Activated B cell treated with CpG ODN at 0.5 μM for 24 hours (primary cell): ENCODE measurements around the gene INSYN1. TPM values are rescaled to one million over a fixed set of nuclear protein-coding genes. Genes with fewer than 3 reads are reported as not detected.

Experiments
- ATAC-seq: fragments of 200-7000 bp; cut with Tn5 transposase; one replicate; pipeline ENCODE4 v1.10.0; 2021; ENCODE audit warnings: low read depth, mild to moderate bottlenecking, moderate library complexity
- CTCF ChIA-PET: fragments of 350-600 bp; sonication (Branson Sonifier 250); formaldehyde crosslinking; loops from one replicate; lab custom pipeline; 2021; ENCODE audit warnings: antibody characterized with exemption; lab: Charles Lee
- POLR2A ChIA-PET: fragments of 350-600 bp; sonication (Branson Sonifier 250); formaldehyde crosslinking; loops from one replicate; lab custom pipeline; 2021; ENCODE audit warnings: antibody characterized with exemption; lab: Charles Lee
- DNase-seq: peaks from one replicate; pipeline ENCODE4 v3.0.0; 2022
- H3K27ac Mint-ChIP-seq: one replicate; pipeline ENCODE4 v1.8.0; 2020; ENCODE audit warnings: mixed read lengths
- H3K27me3 Mint-ChIP-seq: one replicate; pipeline ENCODE4 v1.8.0; 2021; ENCODE audit warnings: mixed read lengths
- H3K36me3 Mint-ChIP-seq: one replicate; pipeline ENCODE4 v1.8.0; 2021; ENCODE audit warnings: low read depth, mixed read lengths
- H3K4me1 Mint-ChIP-seq: one replicate; pipeline ENCODE4 v1.8.0; 2021; ENCODE audit warnings: mixed read lengths
- H3K4me3 Mint-ChIP-seq: one replicate; pipeline ENCODE4 v1.8.0; 2020; ENCODE audit warnings: mild to moderate bottlenecking, mixed read lengths
- H3K9me3 Mint-ChIP-seq: one replicate; pipeline ENCODE4 v1.8.0; 2020; ENCODE audit warnings: mixed read lengths
- intact Hi-C: fragments of 100-400 bp; cut with micrococcal nuclease; formaldehyde crosslinking; loops from one replicate; pipeline ENCODE4 v1.15.1; 2024
- total RNA-seq: library from RNA; stranded (reverse); gene quantifications from 2 replicates; pipeline ENCODE4 v1.2.3, GENCODE V29; 2022
- TF ChIP-seq, protein P1 (sequence below): fragments of 200-600 bp; IDR thresholded peaks from one replicate; pipeline ENCODE4 v1.8.0; 2022; ENCODE audit warnings: antibody characterized with exemption, mild to moderate bottlenecking

Gene INSYN1
- total RNA-seq, 1 donor from 2014 or later = not detected

GRCh38 chr15:73749533-73749932, 3.6 kb downstream of the INSYN1 start:
- H3K9me3 Mint-ChIP-seq = no peaks in the 10 kb centered on the region

GRCh38 chr15:73748730-73749129, 4.4 kb downstream of the INSYN1 start:
- Mint-ChIP-seq H3K27me3 (peaks cover 23% of the 10 kb centered on the region), H3K9me3 (no peaks in the 10 kb centered on the region), H3K4me3 (no peak overlapping the region)

More at GRCh38 chr15:73749533-73749932, 3.6 kb downstream of the INSYN1 start:
- intact Hi-C loops = no loop called here
- Mint-ChIP-seq H3K27me3 (peaks cover 31% of the 10 kb centered on the region), H3K36me3 (no peaks in the 10 kb centered on the region), H3K4me1 (peaks cover 2% of the 10 kb centered on the region), H3K4me3 (no peak overlapping the region), H3K27ac (no peak overlapping the region)
- ATAC-seq (no peak), DNase-seq (no peak)
- ChIA-PET POLR2A (no interaction called here), CTCF (no interaction called here)
- TF ChIP-seq, protein P1, sequence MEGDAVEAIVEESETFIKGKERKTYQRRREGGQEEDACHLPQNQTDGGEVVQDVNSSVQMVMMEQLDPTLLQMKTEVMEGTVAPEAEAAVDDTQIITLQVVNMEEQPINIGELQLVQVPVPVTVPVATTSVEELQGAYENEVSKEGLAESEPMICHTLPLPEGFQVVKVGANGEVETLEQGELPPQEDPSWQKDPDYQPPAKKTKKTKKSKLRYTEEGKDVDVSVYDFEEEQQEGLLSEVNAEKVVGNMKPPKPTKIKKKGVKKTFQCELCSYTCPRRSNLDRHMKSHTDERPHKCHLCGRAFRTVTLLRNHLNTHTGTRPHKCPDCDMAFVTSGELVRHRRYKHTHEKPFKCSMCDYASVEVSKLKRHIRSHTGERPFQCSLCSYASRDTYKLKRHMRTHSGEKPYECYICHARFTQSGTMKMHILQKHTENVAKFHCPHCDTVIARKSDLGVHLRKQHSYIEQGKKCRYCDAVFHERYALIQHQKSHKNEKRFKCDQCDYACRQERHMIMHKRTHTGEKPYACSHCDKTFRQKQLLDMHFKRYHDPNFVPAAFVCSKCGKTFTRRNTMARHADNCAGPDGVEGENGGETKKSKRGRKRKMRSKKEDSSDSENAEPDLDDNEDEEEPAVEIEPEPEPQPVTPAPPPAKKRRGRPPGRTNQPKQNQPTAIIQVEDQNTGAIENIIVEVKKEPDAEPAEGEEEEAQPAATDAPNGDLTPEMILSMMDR = no peak

DNA sequence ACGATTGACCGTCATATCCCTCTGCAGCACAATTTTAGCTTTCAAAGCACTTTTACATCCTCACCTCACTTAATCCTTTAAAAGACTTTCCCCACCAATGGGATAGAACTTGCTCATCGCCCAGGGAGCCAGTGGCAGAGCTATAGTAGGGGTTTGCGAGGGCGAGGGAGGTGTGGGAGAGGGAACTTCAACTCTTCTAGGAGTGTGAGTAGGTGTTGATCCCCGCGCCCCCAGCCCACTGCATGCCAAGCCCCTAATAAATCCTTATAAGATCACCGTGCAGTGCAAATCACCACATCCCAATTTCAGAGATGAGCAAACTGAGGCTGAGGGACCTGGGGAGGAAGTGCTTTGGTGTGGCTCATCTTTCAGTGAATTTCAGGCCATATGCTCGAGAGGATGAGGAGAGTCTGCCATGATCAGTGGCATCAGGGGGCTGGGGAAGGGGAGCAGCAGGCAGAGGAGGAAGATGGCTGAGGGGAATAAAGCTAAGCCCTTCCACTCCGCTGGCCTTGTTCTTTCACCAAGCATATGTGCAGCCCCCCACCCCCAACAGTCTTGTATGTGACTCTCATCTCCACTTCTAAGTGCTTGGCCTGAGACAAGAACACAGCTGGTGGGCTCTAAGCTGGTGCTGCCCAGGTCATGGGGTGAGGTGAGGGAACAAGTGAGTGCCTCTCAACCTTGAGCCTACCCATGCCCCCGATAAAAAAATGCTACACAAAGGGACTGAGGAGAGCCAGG, 5.1 kb downstream of the INSYN1 start:
- Mint-ChIP-seq H3K27me3 (peaks cover 20% of the 10 kb centered on the region), H3K36me3 (no peaks in the 10 kb centered on the region), H3K27ac (no peak overlapping the region), H3K9me3 (no peaks in the 10 kb centered on the region), H3K4me1 (no peaks in the 10 kb centered on the region), H3K4me3 (no peak overlapping the region)
- TF ChIP-seq, protein P1 = no peak
- ATAC-seq = no peak
- ChIA-PET POLR2A (interaction anchor here (0.6 kb wide), 1 partner anchor 14 kb away, joined by 10 read pairs; no protein-coding TSS in a partner anchor), CTCF (no interaction called here)
- DNase-seq = no peak
- intact Hi-C loops = no loop called here

More at GRCh38 chr15:73748730-73749129, 4.4 kb downstream of the INSYN1 start:
- TF ChIP-seq, protein P1 = no peak
- CTCF ChIA-PET = no interaction called here
- POLR2A ChIA-PET = interaction anchor here (0.6 kb wide), 1 partner anchor 15 kb away, joined by 10 read pairs; no protein-coding TSS in a partner anchor
- H3K36me3 Mint-ChIP-seq = no peaks in the 10 kb centered on the region
- intact Hi-C loops = no loop called here
- no peak overlapping the region for H3K27ac Mint-ChIP-seq
- DNase-seq (no peak), ATAC-seq (no peak)
- peaks cover 2% of the 10 kb centered on the region for H3K4me1 Mint-ChIP-seq

- Mint-ChIP-seq H3K4me3 (no peak overlapping the region), H3K27ac (no peak overlapping the region), H3K27me3 (peaks cover 20% of the 10 kb centered on the region), H3K36me3 (no peaks in the 10 kb centered on the region), H3K9me3 (no peaks in the 10 kb centered on the region), H3K4me1 (no peaks in the 10 kb centered on the region)
- ATAC-seq = no peak
- CTCF ChIA-PET = interaction anchor here (1.4 kb wide), 1 partner anchor 69 kb away, joined by 4 read pairs; no protein-coding TSS in a partner anchor
- POLR2A ChIA-PET = no interaction called here
- TF ChIP-seq, protein P1 = no peak
- intact Hi-C loops = no loop called here
- no peak for DNase-seq
Measured at GRCh38 chr15:73746883-73747282, 6.3 kb downstream of the INSYN1 start.

- Mint-ChIP-seq H3K9me3 (no peaks in the 10 kb centered on the region), H3K4me1 (no peaks in the 10 kb centered on the region), H3K36me3 (no peaks in the 10 kb centered on the region), H3K4me3 (no peak overlapping the region), H3K27ac (no peak overlapping the region), H3K27me3 (peaks cover 17% of the 10 kb centered on the region)
- DNase-seq = no peak
- intact Hi-C loops = no loop called here
- TF ChIP-seq, protein P1 = no peak
- ATAC-seq = no peak
- ChIA-PET CTCF (interaction anchor here (1.4 kb wide), 1 partner anchor 69 kb away, joined by 4 read pairs; no protein-coding TSS in a partner anchor), POLR2A (no interaction called here)
Measured at GRCh38 chr15:73746261-73746660, 6.9 kb downstream of the INSYN1 start.
